GM23338 (cell line): ENCODE measurements around the gene CYP19A1. TPM values are rescaled to one million over a fixed set of nuclear protein-coding genes. Genes with fewer than 3 reads are reported as not detected.

Experiments used
- ATAC-seq: fragments of 200-7000 bp; cut with Tn5 transposase; 3 replicates; pipeline ENCODE4 v1.9.1; 2020
- DNase-seq: peaks from one replicate; pipeline ENCODE4 v3.0.0-alpha.2; 2015; ENCODE audit warnings: low spot score
- H2AFZ ChIP-seq: fragments of 200-600 bp; sonication (generic); 2 replicates; pipeline ENCODE4 v1.8.0; 2016; ENCODE audit warnings: antibody characterized with exemption, mild to moderate bottlenecking, moderate library complexity
- H3F3A ChIP-seq: fragments of 200-600 bp; sonication (generic); replicated peaks from 2 replicates; pipeline ENCODE4 v1.8.0; 2017; ENCODE audit warnings: antibody characterized with exemption, mixed run types, low read depth
- H3K27ac ChIP-seq: fragments of 200-600 bp; sonication (generic); 2 replicates; pipeline ENCODE4 v1.6.1; 2016; ENCODE audit warnings: low read depth
- H3K27me3 ChIP-seq: fragments of 200-600 bp; sonication (generic); 2 replicates; pipeline ENCODE4 v1.8.0; 2016; ENCODE audit warnings: mild to moderate bottlenecking, mixed run types, moderate library complexity; ENCODE audit not compliant: insufficient read depth
- H3K36me3 ChIP-seq: fragments of 200-600 bp; sonication (generic); 2 replicates; pipeline ENCODE4 v1.8.0; 2016; ENCODE audit warnings: mild to moderate bottlenecking; ENCODE audit not compliant: insufficient read depth
- H3K4me1 ChIP-seq: fragments of 200-600 bp; sonication (generic); 2 replicates; pipeline ENCODE4 v1.8.0; 2016; ENCODE audit warnings: mild to moderate bottlenecking, moderate library complexity; ENCODE audit not compliant: insufficient read depth
- H3K4me2 ChIP-seq: fragments of 200-600 bp; sonication (generic); 2 replicates; pipeline ENCODE4 v1.7.1; 2017; ENCODE audit warnings: mixed run types
- H3K4me3 ChIP-seq: fragments of 200-600 bp; sonication (generic); 2 replicates; pipeline ENCODE4 v1.6.1; 2016; ENCODE audit warnings: mixed run types
- H3K79me2 ChIP-seq: fragments of 200-600 bp; sonication (generic); replicated peaks from 2 replicates; pipeline ENCODE4 v1.8.0; 2017; ENCODE audit warnings: mild to moderate bottlenecking; ENCODE audit not compliant: insufficient read depth
- H3K9me2 ChIP-seq: fragments of 200-600 bp; sonication (generic); 2 replicates; pipeline ENCODE4 v1.8.0; 2017; ENCODE audit not compliant: insufficient read depth
- H4K20me1 ChIP-seq: fragments of 200-600 bp; sonication (generic); replicated peaks from 2 replicates; pipeline ENCODE4 v1.8.0; 2017; ENCODE audit warnings: mild to moderate bottlenecking; ENCODE audit not compliant: insufficient read depth
- H3K27ac Mint-ChIP-seq: 2 replicates; pipeline ENCODE4 v1.8.0; 2020; ENCODE audit warnings: inconsistent platforms, mild to moderate bottlenecking, moderate library complexity, mixed read lengths
- H3K27me3 Mint-ChIP-seq: 3 replicates; pipeline ENCODE4 v1.8.0; 2022; ENCODE audit warnings: low read depth, mild to moderate bottlenecking, moderate library complexity, mixed read lengths, inconsistent platforms; ENCODE audit not compliant: insufficient read depth, poor library complexity
- H3K36me3 Mint-ChIP-seq: 3 replicates; pipeline ENCODE4 v1.8.0; 2021; ENCODE audit warnings: low read depth, mild to moderate bottlenecking, inconsistent platforms, moderate library complexity, mixed read lengths
- H3K4me1 Mint-ChIP-seq: 3 replicates; pipeline ENCODE4 v1.8.0; 2020; ENCODE audit warnings: mild to moderate bottlenecking, inconsistent platforms, mixed read lengths
- H3K4me3 Mint-ChIP-seq: 3 replicates; pipeline ENCODE4 v1.8.0; 2021; ENCODE audit warnings: moderate library complexity, mild to moderate bottlenecking, inconsistent platforms, mixed read lengths
- H3K9me3 Mint-ChIP-seq: 3 replicates; pipeline ENCODE4 v1.8.0; 2020; ENCODE audit warnings: moderate library complexity, mild to moderate bottlenecking, inconsistent platforms, mixed read lengths
- CTCF ChIP-seq, 2 experiments: fragments of 200-600 bp in 1 of 2; sonication (generic) in 1 of 2; conservative IDR thresholded peaks; 2 replicates each; pipeline versions ENCODE4 v1.5.1 to v1.6.1; 2016 to 2017; ENCODE audit warnings: antibody characterized with exemption in 2 of 2, low read depth in 2 of 2, mild to moderate bottlenecking in 2 of 2, moderate library complexity in 1 of 2
- ETS1 ChIP-seq: IDR thresholded peaks from 2 replicates; pipeline ENCODE4 v1.6.1; 2016; ENCODE audit warnings: antibody characterized with exemption
- REST ChIP-seq: IDR thresholded peaks from one replicate; pipeline ENCODE4 v1.6.1; 2018; ENCODE audit warnings: antibody characterized with exemption; ENCODE audit not compliant: unreplicated experiment
- ZNF114 ChIP-seq: fragments of 250-450 bp; sonication (Bioruptor Pico); IDR thresholded peaks from 2 replicates; pipeline ENCODE4 v1.5.0; 2020; ENCODE audit warnings: mild to moderate bottlenecking, moderate library complexity
- ZNF462 ChIP-seq: fragments of 250-450 bp; sonication (Bioruptor Pico); IDR thresholded peaks from 2 replicates; pipeline ENCODE4 v1.5.0; 2020; ENCODE audit warnings: mild to moderate bottlenecking, moderate library complexity
- polyA plus RNA-seq: library from polyadenylated mRNA; unstranded; fragments of >200 nt; fragmentation: Nextera tagmentation; extraction: Ambion mirVana; gene quantifications from 2 replicates; pipeline ENCODE4 v1.2.1, GENCODE V29; 2016
- total RNA-seq: library from RNA; depleted of rRNA; stranded (reverse); fragments of >200 nt; shearing (Covaris generic); gene quantifications from 2 replicates; pipeline ENCODE4 v1.2.3, GENCODE V29; 2014

CYP19A1 gene
- total and polyA plus RNA-seq, 2 experiments from 2014 or later: 0.42 TPM; not detected in 1

GRCh38 chr15:51374131-51374530 is 35.7 kb upstream of the CYP19A1 start (continued):
- no peak for TF ChIP-seq ZNF462 (CRISPR knock-in tag)

- H3K27me3 ChIP-seq: no peaks in the 10 kb centered on the region
- Mint-ChIP-seq H3K4me3 (no peak overlapping the region), H3K9me3 (no peaks in the 10 kb centered on the region), H3K4me1 (peaks cover 5% of the 10 kb centered on the region; the same call in 1 of the 3 replicates), H3K36me3 (no peaks in the 10 kb centered on the region), H3K27ac (no peak overlapping the region), H3K27me3 (no peaks in the 10 kb centered on the region)
- no peaks in the 10 kb centered on the region for H3K9me2 ChIP-seq
- no peak overlapping the region for H2AFZ ChIP-seq
- H3K4me3 ChIP-seq: no peak overlapping the region
- H4K20me1 ChIP-seq: no peaks in the 10 kb centered on the region
- H3K4me2 ChIP-seq: no peak overlapping the region
- no peaks in the 10 kb centered on the region for H3K4me1 ChIP-seq
- ATAC-seq (no peak), DNase-seq (no peak)
- H3F3A ChIP-seq: no peaks in the 10 kb centered on the region
- H3K36me3 ChIP-seq: no peaks in the 10 kb centered on the region
- H3K79me2 ChIP-seq: no peaks in the 10 kb centered on the region
- no peak overlapping the region for H3K27ac ChIP-seq
- TF ChIP-seq ZNF114 (CRISPR knock-in tag) (no peak), REST (no peak), ETS1 (no peak), CTCF (conservative IDR thresholded peaks at IDR 0.05; ENCODE audit: low read depth in 2 of 2) (no peak)
These were observed 32.9 kb upstream of the CYP19A1 start for GRCh38 chr15:51371266-51371665.
